Neural progenitor cell (in vitro differentiated cells): Measurements from ENCODE around the gene FRS2.

Experiments
- EZH2 ChIP-seq: fragments of 200-600 bp; sonication (generic); IDR thresholded peaks from 2 replicates; pipeline ENCODE4 v1.6.1; 2017; ENCODE audit warnings: antibody characterized with exemption, mild to moderate bottlenecking, moderate library complexity
- TF ChIP-seq, protein P1 (sequence below): fragments of 200-600 bp; sonication (generic); IDR thresholded peaks from 2 replicates; pipeline ENCODE4 v1.5.1; 2017; ENCODE audit warnings: antibody characterized with exemption, mild to moderate bottlenecking

DNA sequence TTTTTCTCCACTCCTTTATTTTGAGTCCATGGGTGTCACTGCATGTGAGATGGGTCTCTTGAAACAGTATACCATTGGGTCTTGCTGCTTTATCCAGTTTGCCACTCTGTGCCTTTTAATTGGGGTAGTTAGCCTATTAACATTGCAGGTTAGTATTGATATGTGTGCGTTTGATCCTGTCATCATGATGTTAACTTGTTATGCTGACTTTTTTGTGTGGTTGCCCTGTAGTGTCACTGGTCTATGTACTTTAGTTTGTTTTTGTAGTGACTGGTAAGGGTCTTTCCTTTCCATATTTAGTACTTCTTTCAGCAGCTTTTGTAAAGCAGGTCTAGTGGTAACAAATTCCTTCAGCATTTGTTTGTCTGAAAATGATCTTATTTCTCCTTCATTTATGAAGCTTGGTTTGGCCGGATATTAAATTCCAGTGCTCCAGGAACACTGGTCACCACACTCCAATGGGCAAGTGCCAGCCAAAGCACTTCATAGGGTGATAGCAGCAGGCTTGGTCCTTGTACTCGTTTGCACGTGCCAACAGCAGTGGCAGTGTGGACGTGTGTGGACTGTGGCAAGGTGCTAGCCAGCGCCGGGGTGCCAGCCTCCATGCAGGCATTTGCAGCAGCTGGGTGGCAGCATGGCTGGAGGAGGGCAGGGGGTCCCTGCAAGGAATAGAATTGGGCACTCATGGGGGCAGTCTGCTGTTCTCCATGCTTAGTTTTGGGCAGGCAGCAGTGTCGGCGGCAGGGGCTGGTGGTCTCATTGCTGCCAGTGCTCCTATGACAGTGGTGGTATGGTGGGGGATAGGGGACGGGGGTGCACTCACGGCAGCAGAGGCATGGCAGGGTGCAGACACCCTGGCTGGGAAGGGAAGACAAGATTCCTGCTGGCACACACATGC is 53.5 kb downstream of the FRS2 start:
- no peak for TF ChIP-seq EZH2
- TF ChIP-seq, protein P1, sequence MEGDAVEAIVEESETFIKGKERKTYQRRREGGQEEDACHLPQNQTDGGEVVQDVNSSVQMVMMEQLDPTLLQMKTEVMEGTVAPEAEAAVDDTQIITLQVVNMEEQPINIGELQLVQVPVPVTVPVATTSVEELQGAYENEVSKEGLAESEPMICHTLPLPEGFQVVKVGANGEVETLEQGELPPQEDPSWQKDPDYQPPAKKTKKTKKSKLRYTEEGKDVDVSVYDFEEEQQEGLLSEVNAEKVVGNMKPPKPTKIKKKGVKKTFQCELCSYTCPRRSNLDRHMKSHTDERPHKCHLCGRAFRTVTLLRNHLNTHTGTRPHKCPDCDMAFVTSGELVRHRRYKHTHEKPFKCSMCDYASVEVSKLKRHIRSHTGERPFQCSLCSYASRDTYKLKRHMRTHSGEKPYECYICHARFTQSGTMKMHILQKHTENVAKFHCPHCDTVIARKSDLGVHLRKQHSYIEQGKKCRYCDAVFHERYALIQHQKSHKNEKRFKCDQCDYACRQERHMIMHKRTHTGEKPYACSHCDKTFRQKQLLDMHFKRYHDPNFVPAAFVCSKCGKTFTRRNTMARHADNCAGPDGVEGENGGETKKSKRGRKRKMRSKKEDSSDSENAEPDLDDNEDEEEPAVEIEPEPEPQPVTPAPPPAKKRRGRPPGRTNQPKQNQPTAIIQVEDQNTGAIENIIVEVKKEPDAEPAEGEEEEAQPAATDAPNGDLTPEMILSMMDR, result no peak
